Inflammatory macrophage treated with lipopolysaccharide for 4 hours (primary cell): Measurements from ENCODE around the gene FUT7.

Experiments
- DNase-seq: peaks from one replicate; pipeline ENCODE4 v3.0.0-alpha.2; 2020

Gene FUT7

DNA sequence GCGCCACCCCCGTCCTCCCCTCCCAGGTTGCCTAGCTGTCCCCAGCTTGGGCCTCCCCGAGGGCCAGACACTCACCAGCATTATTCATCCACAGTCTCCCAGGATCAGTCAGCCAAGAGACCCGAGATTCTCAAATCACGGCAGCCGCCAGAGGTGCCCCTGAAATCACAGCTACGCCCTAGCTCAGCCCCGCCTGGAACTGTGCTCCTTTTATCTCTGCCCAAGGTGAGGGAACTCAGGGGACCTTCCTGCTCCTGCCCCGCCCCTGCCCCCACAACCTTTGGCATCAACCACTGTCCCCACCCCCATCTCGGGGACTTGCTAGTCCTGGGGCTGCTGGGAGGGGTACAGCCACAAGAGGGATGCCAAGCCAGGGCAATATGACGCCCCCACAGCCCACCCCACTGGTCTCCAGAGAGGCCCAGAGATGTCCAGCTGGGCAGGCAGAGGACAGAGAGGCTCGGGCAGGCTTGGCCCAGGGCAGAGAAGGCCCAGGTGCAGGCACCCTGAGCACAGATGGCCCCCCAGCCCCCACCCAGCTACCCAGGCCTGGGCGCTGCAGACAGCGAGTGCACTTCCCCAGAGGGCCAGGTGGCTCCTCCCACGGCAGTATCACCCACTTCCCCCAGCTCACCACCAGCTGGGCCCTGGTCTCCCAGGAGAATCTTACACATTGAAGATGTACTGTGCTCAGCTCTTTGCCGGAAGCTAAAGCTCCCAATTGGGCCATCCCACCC is at the start of gene FUT7:
TSS of gene FUT7 (minus strand) at position 185 of the 737 bp plus-strand sequence. CDS start at position 88, 97 bp downstream.
- peak; percentile 26 for DNase-seq

DNA sequence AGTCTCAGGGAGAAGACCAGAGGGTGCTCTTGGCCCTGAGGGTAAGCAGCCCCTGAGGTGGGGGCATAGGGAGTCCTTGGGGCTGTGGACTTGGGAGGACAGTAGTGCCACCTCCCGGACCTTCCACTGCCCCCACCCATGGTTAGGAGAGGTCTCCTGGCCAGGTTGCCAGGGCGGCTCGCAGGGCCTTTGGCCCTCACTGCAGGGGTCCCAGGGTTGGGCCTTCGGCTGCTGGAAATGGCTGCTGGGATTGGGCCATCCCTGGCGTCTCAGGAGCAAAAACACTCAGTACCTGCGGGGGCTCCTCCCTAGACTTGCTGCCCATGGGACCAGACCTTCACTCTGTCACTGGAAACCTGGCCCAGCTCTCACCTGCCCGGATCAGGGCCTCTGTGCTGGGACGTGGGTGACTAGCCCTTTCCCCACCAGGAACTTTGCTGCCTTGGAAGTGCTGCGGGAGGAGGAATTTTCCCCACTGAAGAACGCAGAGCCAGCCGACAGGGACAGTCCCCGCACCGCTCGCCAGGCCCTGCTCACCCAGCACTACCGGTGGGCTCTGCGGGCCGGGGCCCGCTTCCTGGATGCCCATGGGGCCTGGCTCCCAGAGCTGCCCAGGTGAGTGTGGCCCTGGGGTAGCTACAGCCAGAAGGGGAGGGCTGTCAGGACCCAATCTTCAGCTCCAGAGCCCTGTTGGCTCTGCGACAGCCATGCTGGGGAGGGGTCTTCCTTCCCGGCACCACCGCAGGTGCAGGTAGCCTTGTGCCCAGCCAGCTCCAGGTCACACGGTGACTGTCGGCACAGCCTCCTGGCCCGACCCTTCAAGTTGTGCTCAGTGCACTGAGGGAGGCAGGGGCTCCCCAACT is 48.6 kb upstream of the FUT7 start:
- no peak for DNase-seq

- no peak for DNase-seq
These were observed 47.5 kb upstream of the FUT7 start for GRCh38 chr9:137079401-137079787.

DNA sequence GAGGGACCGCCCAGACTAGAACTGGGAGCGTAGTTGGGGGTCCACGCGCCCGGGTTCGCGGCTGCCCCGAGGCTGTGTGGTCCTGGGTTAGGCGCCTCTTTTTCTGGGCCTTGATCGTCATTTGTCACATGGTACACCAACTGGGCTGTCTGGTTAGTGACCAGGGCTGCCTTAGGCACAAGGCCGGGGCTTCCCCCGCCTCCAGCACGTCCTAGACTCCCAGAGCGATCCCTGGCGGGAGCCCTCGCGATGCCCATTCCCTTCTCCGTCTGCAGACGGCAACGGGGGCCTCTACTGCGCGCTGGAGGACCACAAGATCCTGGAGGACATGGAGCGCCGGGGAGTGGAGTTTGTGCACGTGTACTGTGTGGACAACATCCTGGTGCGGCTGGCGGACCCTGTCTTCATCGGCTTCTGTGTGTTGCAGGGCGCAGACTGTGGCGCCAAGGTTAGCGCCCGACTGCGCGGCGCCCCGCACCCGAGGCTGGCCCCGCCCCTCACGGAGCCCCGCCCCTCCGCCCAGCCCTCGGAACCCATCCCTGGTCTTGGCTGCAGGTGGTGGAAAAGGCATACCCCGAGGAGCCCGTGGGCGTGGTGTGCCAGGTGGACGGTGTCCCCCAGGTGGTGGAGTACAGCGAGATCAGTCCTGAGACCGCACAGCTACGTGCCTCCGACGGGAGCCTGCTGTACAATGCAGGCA is 47.0 kb upstream of the FUT7 start:
- DNase-seq: no peak

GRCh38 chr9:137077758-137078693 is 46.1 kb upstream of the FUT7 start:
- no peak for DNase-seq

- DNase-seq: peak; percentile 80
These were observed 45.3 kb upstream of the FUT7 start, which contains the start of gene UAP1L1 for GRCh38 chr9:137077010-137077747. Gene UAP1L1 (plus strand): TSS chr9:137077517. CDS start chr9:137077533, 16 bp downstream.

DNA sequence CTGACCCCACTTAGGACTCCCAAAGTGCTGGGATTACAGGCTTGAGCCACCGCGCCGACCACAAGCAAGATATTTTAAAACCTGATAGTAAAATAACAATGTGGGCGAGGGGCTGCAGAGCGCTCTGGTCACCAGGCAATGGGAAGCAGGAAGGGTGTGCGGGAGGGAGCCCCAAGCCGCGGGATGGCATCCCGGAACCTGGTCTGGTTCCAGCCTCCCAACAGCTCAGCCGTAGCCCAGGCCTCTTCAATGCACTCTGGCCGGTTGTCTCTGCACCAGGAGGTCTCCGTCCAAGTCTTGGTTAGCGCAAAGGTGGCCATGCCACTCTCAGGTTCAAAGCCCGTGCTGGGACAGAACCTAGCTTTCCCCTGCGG is 44.7 kb upstream of the FUT7 start:
- DNase-seq: no peak

- DNase-seq: peak; percentile 41
These were observed 43.4 kb upstream of the FUT7 start for GRCh38 chr9:137075275-137075775.

DNA sequence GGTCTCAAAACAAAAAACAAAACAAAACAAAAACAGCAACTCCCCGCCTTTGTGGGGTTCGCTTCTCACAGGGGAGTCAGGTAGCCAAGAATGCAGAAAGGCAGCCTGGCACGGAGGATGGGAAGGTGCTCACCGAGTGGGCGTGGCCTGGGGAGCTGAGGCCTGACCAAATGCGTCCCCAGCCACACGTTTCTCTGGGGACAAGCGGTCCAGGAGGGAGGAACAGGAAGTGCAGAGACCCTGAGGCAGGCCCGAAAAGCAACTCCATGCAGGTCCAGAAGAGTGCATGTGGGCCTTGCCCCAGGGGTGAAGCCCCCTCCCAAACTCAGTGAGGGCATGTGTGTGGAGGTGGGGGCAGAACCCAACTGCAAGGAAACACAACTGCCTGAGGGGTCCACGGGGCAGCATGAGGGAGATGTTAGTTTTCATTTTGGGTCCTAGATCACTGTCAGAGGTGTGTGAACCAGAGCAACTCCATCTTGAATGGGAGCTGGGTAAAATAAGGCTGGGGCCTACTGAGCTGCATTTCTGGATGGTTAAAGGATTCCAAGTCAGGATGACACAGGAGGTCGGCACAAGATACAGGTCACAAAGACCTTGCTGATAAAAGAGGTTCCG is 42.9 kb upstream of the FUT7 start:
- no peak for DNase-seq

- no peak for DNase-seq
These were observed 42.1 kb upstream of the FUT7 start for GRCh38 chr9:137073992-137074399.

DNA sequence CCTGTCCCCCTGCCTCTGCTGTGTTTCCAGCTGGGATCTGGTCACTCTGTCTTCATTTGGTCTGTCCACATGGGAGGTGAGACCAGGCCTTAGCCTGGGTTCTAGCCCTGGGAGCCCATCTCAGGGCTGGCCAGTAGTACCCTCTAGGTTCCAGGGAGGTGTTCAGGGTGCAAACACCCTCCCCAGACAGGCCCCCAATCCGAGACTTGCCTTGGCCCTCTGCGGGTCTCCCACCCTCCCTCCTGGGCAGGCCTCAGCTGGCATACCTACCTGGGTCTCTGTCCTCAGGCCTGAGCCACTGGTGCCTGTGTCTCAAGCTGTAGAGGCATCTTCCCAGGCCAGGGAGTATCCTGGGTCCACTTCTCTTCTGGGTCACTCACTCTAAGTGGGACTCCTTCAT is 39.4 kb upstream of the FUT7 start:
- DNase-seq: no peak

GRCh38 chr9:137070906-137071275 is 39.0 kb upstream of the FUT7 start:
- peak; percentile 14 for DNase-seq

DNA sequence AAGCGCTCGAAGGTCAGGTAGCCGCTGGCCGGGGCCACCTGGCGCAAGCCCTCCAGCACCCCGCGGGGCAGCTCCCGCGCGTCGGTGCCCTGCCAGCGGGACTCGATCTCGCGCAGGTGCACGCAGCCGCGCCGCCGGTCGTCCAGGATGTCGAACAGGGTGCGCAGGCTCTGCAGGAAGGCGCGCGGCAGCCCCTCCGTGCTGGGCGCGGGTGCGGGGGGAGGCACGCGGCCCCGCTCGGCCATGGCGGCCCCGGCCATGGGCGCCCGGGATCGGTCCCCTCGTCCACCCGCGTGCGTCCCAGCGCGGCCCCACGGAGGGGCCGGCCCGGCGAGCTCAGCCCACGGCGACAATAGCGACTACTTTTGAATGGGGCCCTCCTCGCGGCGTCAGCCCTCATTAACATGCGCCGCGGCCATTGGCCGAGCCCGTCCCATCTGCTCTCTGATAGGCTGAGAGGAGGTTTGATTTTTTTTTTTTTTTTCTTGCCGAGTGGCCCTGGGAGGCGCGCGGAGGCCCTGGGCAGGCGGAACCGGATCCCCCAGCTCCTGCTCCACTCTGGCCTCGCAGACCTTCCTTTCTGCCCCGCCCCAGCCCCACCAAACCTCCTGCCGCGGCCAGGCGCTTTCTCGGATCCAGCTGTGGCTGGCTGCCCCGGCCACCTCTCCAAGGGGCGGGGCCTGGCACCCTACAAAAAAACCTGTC is 38.5 kb upstream of the FUT7 start, which contains the start of gene SAPCD2:
TSS of gene SAPCD2 (minus strand) at position 357 of the 705 bp plus-strand sequence. CDS start at position 260, 97 bp downstream.
- DNase-seq: peak; percentile 93

DNA sequence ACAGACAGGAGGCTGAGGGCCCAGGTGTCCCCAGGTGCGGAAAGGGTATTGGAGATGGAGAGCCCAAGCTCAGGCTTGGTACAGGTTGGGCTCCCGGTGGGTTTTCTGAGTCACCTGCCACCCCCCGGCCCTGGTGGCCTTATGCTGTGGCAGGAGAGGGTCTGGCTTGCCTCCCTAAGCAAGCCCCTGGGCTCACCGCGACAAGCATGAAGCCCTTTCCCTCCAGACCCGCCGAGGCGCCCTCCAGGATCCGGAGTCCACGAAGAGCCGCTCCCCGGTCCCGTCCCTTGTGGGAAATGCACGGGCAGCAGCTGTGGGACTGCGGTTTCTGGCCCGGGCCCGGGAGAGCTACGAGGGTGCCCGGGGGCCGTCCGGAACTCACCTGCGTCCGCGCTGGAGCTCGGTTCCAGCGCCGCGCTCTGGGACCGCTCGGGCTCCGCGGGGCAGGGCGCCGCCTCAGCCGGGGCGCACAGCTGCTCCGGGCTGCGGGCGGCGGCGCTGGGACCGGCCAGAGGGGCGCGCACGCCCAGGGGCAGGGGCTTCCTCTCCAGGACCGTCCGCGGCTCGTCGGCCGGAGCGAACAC is 37.7 kb upstream of the FUT7 start:
- no peak for DNase-seq

DNA sequence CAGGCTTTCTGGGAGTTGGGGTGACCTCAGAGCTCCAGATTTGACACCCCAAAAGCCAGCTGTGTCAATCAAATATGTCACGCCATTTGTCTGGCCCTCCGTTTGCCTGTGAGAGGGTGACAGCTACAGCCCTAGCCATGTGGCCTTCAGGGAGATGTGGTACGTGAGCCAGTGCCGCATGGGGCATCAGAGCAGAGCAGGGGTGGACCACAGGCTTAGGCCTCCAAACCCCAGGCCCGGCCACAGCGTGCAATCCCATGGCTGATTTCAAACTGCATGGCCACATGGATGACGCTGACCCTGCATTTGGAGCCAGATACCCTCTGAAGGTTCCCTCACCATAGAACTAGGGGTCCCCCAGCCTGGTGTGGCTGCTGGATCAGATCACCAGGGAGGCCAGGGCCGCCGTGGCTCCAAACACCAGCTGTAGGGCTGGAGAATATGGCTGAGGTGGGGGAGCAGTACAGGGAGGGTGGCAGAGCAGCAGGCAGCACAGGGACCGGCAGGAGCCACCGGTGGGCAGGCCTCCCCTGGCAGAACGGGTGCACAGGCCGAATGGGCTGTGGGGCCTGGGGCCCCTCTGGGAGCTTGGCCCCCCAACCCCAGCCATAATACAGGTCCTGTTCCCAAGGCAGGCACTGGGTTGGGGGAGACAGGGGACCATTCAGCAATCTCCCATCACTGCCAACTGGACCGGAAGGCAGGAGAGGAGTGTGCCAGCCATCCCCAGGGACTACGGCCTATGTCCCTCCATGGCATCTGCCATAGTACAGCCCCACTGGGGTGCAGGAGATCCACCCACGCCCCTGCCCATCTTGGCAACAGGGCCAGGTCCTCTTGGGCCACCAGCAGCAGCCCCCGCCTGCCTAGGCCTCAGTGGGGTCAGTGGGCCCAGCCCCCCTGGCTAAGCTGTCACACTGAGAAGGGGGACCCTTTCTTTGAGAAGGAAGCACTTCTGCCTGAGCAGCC is 36.9 kb upstream of the FUT7 start:
- no peak for DNase-seq

DNA sequence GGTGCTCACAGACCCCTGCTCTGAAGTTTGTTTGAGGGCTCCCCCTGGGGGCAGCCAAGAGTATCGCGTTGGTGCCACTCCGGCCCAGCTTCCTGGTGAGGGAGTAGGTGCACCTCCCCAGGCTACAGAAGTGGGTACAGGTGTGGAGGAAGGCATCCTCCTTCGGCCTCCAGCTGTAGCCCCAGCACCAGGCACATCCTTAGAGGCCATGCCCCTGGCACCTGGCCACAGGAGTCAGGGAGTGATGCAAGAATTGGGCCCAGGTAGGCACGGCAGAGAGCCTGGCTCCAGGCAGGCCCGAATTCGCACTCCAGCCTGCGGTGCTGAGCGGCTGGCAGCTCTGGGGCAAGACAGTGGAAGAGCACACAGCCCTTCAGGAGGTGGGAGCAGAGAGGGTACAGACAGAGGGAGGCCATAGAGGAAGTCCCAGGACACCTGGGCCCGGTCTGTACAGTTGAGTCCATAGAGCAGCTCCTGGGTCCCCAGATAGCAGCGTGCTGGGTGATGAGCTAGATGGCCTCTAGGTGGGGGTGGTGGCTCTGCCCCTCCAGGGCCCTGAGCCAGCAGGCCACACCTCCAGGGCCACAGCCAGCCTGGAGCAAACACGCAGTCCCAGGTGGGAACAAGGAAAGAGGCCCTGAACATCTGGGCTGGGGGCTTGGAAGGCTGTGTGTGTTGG is 36.1 kb upstream of the FUT7 start:
- peak; percentile 77 for DNase-seq

DNA sequence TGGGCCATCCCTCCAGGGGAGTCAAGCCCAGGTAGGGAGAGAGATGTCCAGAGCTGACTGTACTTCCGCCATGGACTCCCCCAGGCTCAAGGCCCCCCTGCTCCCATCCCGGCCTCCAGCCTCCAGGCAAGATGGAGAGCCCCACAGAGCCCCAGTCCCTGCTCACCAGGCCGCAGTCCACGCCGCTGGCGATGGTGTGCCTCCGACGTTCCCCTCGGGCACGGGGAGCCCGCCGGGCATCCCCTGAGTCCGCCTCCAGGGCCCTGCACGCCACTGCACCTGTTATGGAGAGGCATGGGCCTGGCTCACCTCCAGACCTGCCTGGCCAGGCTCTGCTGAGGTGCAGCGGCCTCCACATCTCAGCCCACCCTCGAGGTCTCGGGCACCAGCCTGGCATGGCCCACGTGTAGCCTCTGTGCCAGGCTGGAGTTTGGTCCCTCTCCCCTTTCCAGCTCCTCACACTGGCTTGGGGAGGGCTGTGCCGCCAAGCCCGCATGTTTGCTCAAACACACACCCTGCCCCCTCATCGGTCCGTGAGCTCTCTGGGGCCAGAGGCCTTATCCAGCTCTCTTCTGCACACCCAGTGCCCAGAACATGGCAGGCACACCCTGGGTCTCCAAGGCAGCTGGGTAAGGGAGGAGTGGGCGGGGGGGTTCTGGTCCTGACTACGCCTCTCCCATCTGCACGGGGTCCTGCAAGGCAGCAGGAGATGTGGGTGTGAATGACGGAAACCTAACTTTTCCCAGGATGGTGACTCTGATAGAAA is 34.4 kb upstream of the FUT7 start:
- DNase-seq: no peak
